Hepatocyte (in vitro differentiated cells): ENCODE results near the gene ADAMTS8. TPM values are rescaled to one million over a fixed set of nuclear protein-coding genes. Genes with fewer than 3 reads are reported as not detected.

Source experiments
- DNase-seq: peaks from one replicate; pipeline ENCODE4 v3.0.0-alpha.2; 2016; ENCODE audit warnings: low spot score
- H2AFZ ChIP-seq: fragments of 200-600 bp; sonication (generic); 2 replicates; pipeline ENCODE4 v1.6.0; 2016; ENCODE audit warnings: antibody characterized with exemption, mild to moderate bottlenecking
- H3K27ac ChIP-seq: fragments of 200-600 bp; sonication (generic); 2 replicates; pipeline ENCODE4 v1.5.1; 2016; ENCODE audit warnings: mild to moderate bottlenecking
- H3K27me3 ChIP-seq: fragments of 200-600 bp; sonication (generic); 2 replicates; pipeline ENCODE4 v1.6.1; 2016
- H3K36me3 ChIP-seq: fragments of 200-600 bp; sonication (generic); replicated peaks from 2 replicates; pipeline ENCODE4 v1.5.1; 2016; ENCODE audit warnings: low read depth; ENCODE audit not compliant: insufficient read depth
- H3K4me1 ChIP-seq: fragments of 200-600 bp; sonication (generic); 2 replicates; pipeline ENCODE4 v1.5.1; 2016; ENCODE audit warnings: mild to moderate bottlenecking, moderate library complexity; ENCODE audit not compliant: insufficient read depth
- H3K4me2 ChIP-seq: fragments of 200-600 bp; sonication (generic); 2 replicates; pipeline ENCODE4 v1.6.0; 2016
- H3K4me3 ChIP-seq: fragments of 200-600 bp; sonication (generic); 2 replicates; pipeline ENCODE4 v1.5.1; 2016; ENCODE audit warnings: mild to moderate bottlenecking
- H3K79me2 ChIP-seq: fragments of 200-600 bp; sonication (generic); 2 replicates; pipeline ENCODE4 v1.6.0; 2017; ENCODE audit warnings: mild to moderate bottlenecking
- H3K9me2 ChIP-seq: fragments of 200-600 bp; sonication (generic); replicated peaks from 2 replicates; pipeline ENCODE4 v1.6.0; 2017; ENCODE audit warnings: mild to moderate bottlenecking; ENCODE audit not compliant: insufficient read depth
- H3K9me3 ChIP-seq: fragments of 200-600 bp; sonication (generic); 2 replicates; pipeline ENCODE4 v1.5.1; 2016; ENCODE audit warnings: low read depth, mild to moderate bottlenecking
- H4K20me1 ChIP-seq: fragments of 200-600 bp; sonication (generic); 2 replicates; pipeline ENCODE4 v1.6.0; 2016; ENCODE audit warnings: mild to moderate bottlenecking; ENCODE audit not compliant: insufficient read depth, poor library complexity, severe bottlenecking
- CTCF ChIP-seq: fragments of 200-600 bp; sonication (generic); IDR thresholded peaks from 2 replicates; pipeline ENCODE4 v1.5.1; 2016; ENCODE audit warnings: antibody characterized with exemption, mild to moderate bottlenecking; ENCODE audit not compliant: poor library complexity
- EZH2 ChIP-seq: fragments of 200-600 bp; sonication (generic); IDR thresholded peaks from 2 replicates; pipeline ENCODE4 v1.6.1; 2016; ENCODE audit warnings: antibody characterized with exemption, mild to moderate bottlenecking, borderline replicate concordance
- EZH2phosphoT487 ChIP-seq: fragments of 200-600 bp; sonication (generic); IDR thresholded peaks from one replicate; pipeline ENCODE4 v1.6.1; 2018; ENCODE audit warnings: antibody characterized with exemption, mild to moderate bottlenecking, low read depth, moderate library complexity; ENCODE audit not compliant: unreplicated experiment, severe bottlenecking
- WGBS: methylation state at CpG from one replicate; pipeline ENCODE4 v1.1.6; 2016; ENCODE audit warnings: low lambda C conversion rate; ENCODE audit errors: missing lambda C conversion rate; 5-methylcytosine and 5-hydroxymethylcytosine counted together
- polyA plus RNA-seq: library from polyadenylated mRNA; unstranded; fragments of >200 nt; fragmentation: Nextera tagmentation; extraction: Ambion mirVana; gene quantifications from 2 replicates; pipeline ENCODE4 v1.2.1, GENCODE V29; 2016
- total RNA-seq: library from RNA; depleted of rRNA; stranded (reverse); fragments of >200 nt; gene quantifications from 2 replicates; pipeline ENCODE4 v1.2.3, GENCODE V29; 2014

Gene ADAMTS8
- total and polyA plus RNA-seq, 2 experiments from 2014 or later, result 1.7 to 2.3 TPM

- Histone ChIP-seq H3K9me3 (no peaks in the 10 kb centered on the region), H3K4me1 (no peaks in the 10 kb centered on the region), H3K27me3 (peaks cover 8% of the 10 kb centered on the region), H3K9me2 (no peaks in the 10 kb centered on the region), H2AFZ (no peak overlapping the region), H3K4me2 (no peak overlapping the region), H3K36me3 (no peaks in the 10 kb centered on the region), H3K79me2 (no peaks in the 10 kb centered on the region), H4K20me1 (no peaks in the 10 kb centered on the region), H3K4me3 (no peak overlapping the region), H3K27ac (no peak overlapping the region)
- DNase-seq, result no peak
- TF ChIP-seq CTCF, result no peak
- TF ChIP-seq EZH2, result no peak
- no peak for TF ChIP-seq EZH2phosphoT487
- WGBS, result 74% methylated on average over 12 of the region's 12 CpGs
These were observed 9.7 kb downstream of the ADAMTS8 start for GRCh38 chr11:130418756-130419155.

- Histone ChIP-seq H4K20me1 (no peaks in the 10 kb centered on the region), H2AFZ (no peak overlapping the region), H3K27ac (no peak overlapping the region), H3K9me2 (no peaks in the 10 kb centered on the region), H3K4me2 (no peak overlapping the region), H3K9me3 (no peaks in the 10 kb centered on the region), H3K4me3 (no peak overlapping the region), H3K4me1 (no peaks in the 10 kb centered on the region), H3K79me2 (no peaks in the 10 kb centered on the region), H3K27me3 (peaks cover 8% of the 10 kb centered on the region), H3K36me3 (no peaks in the 10 kb centered on the region)
- WGBS, result 92% methylated on average over 5 of the region's 5 CpGs
- no peak for DNase-seq
- no peak for TF ChIP-seq EZH2
- no peak for TF ChIP-seq CTCF
- TF ChIP-seq EZH2phosphoT487, result no peak
These were observed 10.2 kb downstream of the ADAMTS8 start for GRCh38 chr11:130418210-130418609.

DNA sequence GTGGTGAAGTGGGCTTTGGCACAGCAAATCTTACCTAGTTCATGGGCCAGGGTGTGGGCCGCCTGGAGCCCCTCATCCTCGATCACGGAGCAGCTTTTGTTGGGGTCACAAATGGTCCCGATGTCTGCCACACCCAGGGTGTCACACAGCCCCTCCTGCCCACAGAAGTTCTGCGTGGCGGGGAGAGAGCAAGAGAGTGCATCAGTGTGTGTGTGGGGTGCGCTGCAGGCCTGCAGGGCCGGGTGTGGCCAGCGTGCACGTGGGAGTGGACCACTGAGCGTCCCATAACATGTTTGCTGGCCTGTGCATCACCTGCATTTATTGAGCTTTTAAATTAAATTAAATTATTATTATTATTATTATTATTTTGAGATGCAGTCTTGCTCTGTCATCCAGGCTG, 11.5 kb downstream of the ADAMTS8 start:
- no peak for DNase-seq
- TF ChIP-seq EZH2phosphoT487 (no peak), CTCF (no peak), EZH2 (no peak)
- no peak overlapping the region for H3K4me3 ChIP-seq

GRCh38 chr11:130416530-130416882, 11.9 kb downstream of the ADAMTS8 start:
- H4K20me1 ChIP-seq, result no peaks in the 10 kb centered on the region
- no peaks in the 10 kb centered on the region for H3K9me3 ChIP-seq
- H3K27ac ChIP-seq, result no peak overlapping the region
- no peak overlapping the region for H2AFZ ChIP-seq
- DNase-seq, result no peak
- H3K4me3 ChIP-seq, result no peak overlapping the region
- H3K4me1 ChIP-seq, result no peaks in the 10 kb centered on the region
- H3K4me2 ChIP-seq, result no peak overlapping the region
- 91% methylated on average over 12 of the region's 12 CpGs for WGBS
- H3K9me2 ChIP-seq, result no peaks in the 10 kb centered on the region
- TF ChIP-seq EZH2, result no peak
- TF ChIP-seq CTCF, result no peak
- no peak for TF ChIP-seq EZH2phosphoT487
- peaks cover 3% of the 10 kb centered on the region for H3K27me3 ChIP-seq
- H3K79me2 ChIP-seq, result no peaks in the 10 kb centered on the region
- no peaks in the 10 kb centered on the region for H3K36me3 ChIP-seq

More for the DNA sequence above, 11.5 kb downstream of the ADAMTS8 start:
- Histone ChIP-seq H3K36me3 (no peaks in the 10 kb centered on the region), H3K4me1 (no peaks in the 10 kb centered on the region), H3K9me2 (no peaks in the 10 kb centered on the region), H2AFZ (no peak overlapping the region), H3K79me2 (no peaks in the 10 kb centered on the region), H3K27ac (no peak overlapping the region), H3K9me3 (no peaks in the 10 kb centered on the region), H4K20me1 (no peaks in the 10 kb centered on the region), H3K27me3 (peaks cover 3% of the 10 kb centered on the region), H3K4me2 (no peak overlapping the region)
- 98% methylated on average over 11 of the region's 11 CpGs for WGBS
